GM13976 (cell line): Measurements from ENCODE around the gene WDR81.
"Not testable (repeated sequence)": the region's sequence is repeated elsewhere in the genome, so short reads cannot be mapped to it uniquely, and the experiment has no call there.

Source experiments
- DNase-seq: peaks from one replicate; pipeline ENCODE4 v3.0.0; 2012; ENCODE audit warnings: low spot score
- in situ Hi-C: fragments of 300-500 bp; cut with MboI; formaldehyde crosslinking; loops from one replicate; pipeline ENCODE4 v1.12.0; 2022; ENCODE audit warnings: low sequenced_read_pairs, mixed read lengths, inconsistent platforms; ENCODE audit not compliant: unreplicated experiment
- TF ChIP-seq, protein P1 (sequence below): IDR thresholded peaks from 2 replicates; pipeline ENCODE4 v1.5.1; 2012; ENCODE audit warnings: borderline replicate concordance, mild to moderate bottlenecking; ENCODE audit not compliant: insufficient read depth; ENCODE audit errors: extremely low read depth, missing control alignments, control extremely low read depth

Gene WDR81

DNA sequence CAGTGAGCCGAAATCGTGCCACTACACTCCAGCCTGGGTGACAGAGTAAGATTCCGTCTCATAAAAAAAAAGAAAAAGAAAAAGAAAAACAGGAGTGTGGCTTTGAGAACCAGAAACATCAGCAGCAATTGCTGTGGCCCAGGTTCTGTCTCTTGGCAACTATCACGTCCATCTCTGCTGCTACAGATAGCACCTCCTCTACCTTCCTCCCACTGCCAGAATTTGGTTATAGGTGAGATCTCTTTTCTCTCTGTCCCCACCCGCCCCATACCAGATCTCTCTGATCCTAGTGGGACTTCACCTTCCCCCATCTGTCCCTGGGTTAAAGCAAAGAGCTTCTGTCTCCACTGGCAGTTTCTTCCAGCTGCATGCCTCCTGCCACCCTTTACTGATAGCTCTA lies 17.4 kb upstream of the WDR81 start:
- in situ Hi-C loops = loop anchor here (25.0 kb wide), 1 partner anchor 330 kb away; the partner anchor contains the start of genes DPH1, OVCA2 and RTN4RL1
- TF ChIP-seq, protein P1, sequence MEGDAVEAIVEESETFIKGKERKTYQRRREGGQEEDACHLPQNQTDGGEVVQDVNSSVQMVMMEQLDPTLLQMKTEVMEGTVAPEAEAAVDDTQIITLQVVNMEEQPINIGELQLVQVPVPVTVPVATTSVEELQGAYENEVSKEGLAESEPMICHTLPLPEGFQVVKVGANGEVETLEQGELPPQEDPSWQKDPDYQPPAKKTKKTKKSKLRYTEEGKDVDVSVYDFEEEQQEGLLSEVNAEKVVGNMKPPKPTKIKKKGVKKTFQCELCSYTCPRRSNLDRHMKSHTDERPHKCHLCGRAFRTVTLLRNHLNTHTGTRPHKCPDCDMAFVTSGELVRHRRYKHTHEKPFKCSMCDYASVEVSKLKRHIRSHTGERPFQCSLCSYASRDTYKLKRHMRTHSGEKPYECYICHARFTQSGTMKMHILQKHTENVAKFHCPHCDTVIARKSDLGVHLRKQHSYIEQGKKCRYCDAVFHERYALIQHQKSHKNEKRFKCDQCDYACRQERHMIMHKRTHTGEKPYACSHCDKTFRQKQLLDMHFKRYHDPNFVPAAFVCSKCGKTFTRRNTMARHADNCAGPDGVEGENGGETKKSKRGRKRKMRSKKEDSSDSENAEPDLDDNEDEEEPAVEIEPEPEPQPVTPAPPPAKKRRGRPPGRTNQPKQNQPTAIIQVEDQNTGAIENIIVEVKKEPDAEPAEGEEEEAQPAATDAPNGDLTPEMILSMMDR = no peak
- DNase-seq = no peak

DNA sequence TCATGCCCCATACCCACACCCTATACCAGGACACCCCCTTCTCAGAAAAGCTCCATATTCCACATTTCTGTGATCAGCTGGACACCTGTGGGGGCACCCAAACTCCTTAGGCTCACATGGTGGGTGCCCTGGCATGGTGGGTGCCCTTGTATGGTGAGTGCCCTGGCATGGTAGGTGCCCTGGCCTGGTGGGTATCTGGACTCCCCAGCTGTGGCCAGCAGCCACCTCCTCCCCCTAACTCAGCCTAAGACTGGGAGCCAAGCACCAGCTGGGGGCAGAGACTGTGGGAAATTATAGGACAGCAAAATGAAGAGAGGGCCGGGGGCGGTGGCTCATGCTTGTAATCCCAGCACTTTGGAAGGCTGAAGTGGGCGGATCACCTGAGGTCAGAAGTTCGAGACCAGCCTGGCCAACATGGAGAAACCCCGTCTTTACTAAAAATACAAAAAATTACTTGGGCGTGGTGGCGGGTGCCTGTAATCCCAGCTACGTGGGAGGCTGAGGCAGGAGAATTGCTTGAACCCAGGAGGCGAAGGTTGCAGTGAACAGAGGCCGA lies 15.6 kb upstream of the WDR81 start:
- DNase-seq = not testable (repeated sequence)
- in situ Hi-C loops = loop anchor here (25.0 kb wide), 1 partner anchor 328 kb away; the partner anchor contains the start of genes DPH1, OVCA2 and RTN4RL1

DNA sequence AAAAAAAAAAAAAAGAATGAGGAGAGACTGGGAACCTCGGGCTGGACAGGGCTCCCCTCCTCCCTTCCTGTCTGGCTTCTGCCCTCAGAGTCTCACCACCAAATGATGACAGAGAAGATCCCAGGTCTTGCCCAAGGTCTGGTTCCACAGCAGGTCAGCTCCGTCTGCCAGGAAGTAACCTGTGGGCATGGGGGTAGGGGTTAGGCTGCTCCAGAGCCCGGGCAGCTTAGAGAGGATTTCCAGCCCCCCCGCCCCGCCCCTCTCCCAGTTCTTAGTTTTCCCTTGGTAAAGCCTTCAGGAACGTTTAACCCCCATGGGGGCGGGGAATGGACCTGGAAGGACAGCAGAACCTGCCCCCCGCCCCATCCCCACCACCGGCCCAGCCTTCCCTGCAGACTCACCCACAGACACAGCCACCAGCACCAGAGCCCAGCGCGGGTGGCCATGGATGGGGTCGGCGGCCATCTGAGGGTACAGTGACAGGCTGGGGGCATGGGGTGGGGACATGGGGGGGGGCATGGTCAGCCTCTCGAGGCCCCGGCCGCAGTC lies 15.0 kb upstream of the WDR81 start:
- TF ChIP-seq, protein P1 = no peak
- DNase-seq = no peak
- in situ Hi-C loops = loop anchor here (25.0 kb wide), 1 partner anchor 328 kb away; the partner anchor contains the start of genes DPH1, OVCA2 and RTN4RL1

DNA sequence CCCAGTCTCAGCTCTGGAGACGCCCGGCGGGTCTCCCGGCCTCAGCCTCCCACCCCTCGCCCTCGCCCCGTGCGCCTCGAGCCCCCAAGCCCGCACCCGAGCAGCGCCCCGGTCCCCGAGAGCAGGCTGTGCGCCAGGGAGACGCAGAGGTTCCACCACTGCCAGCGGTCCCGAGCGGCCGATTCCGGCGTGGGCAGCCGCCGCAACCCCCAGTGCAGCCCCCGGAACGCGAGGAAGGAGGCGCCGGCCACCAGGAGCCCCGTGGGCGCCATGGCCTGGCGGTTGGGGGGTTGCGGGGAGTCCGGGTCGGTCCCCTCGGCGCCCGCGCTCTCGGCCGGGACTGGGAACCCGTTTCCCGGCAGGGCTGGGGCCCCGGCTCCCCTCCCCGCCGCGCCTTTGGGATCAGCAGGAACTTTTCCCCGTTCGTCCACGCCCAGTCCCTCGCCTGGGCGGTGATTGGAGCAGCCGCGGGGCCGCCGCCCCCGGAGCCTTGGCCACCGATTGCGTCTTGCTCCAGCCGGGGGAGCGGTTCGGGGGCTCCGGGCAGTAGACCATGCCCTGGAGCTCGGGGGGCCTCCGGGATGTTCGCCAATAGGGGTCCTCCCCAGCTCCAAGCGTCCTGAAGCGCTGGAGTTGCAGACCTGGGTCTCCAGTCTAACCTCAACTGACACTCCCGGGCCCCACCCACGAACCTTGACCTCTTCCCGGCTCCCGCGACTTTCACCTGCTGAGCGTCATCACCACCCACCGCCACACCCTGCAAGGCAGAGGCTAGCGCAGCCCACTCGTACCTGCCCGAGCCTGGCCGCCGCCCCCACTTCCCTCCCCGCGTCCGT lies 14.3 kb upstream of the WDR81 start, which contains the start of gene TLCD2:
Gene TLCD2, minus strand, starts transcription at position 407 of the 836 bp plus-strand sequence. Its CDS starts 135 bp downstream, at position 272.
- TF ChIP-seq, protein P1 = no peak
- in situ Hi-C loops = loop anchor here (25.0 kb wide), 1 partner anchor 327 kb away; the partner anchor contains the start of genes DPH1, OVCA2 and RTN4RL1
- peak; percentile 62 for DNase-seq

DNA sequence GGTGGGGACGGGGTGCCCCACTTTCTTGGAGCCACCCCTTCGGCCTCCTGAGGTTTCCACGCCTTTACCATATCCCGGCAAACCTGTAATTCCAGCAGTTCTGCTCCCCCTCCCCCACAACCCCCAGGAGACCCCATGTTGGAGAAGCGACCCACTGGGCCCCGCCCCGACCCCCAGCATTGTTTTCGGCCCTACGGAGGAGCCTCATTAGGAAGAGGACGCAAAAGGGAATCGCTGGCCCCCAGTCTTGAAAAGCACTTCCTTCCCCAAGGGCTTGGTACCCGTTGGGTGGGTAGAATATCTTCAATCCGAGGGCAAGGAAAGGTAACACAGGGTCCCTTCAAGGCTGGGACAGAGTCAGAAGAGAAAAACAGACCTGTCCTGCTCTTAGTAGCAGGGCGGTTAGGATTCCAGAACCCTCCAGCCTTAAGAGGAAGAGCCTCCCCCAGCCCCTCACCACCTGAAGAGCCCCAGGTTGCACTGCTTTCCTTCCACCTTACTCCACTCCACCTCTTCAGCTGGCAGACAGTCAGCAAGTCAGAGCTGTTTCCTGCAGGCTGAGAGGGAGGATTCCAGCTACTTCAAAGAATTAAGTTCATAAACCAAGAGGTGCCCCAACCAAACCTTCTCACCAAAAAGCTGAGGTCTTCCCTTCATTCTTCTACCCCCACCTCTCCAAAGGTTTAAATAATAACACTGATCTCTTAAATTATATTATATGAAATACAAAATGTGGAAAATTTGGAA lies 13.5 kb upstream of the WDR81 start:
- in situ Hi-C loops = loop anchor here (25.0 kb wide), 1 partner anchor 326 kb away; the partner anchor contains the start of genes DPH1, OVCA2 and RTN4RL1
- TF ChIP-seq, protein P1 = no peak
- no peak for DNase-seq

DNA sequence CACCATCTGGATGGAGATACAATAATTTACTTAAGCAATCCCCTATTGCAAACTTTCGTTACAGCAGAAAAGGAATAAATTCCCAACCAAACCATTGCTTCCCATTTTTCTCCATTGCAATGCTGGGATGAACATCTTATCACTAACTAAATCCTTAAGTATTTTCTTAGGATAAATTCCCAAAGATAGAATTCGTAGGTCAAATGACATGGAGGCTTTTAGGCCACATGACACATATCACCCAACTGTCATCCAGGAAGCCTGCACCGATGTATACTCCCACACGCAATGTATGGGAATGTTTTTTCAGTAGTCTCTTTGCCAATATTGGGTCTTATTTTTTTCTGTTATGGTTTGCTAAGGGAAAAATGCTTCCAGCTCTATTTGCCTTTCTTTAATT lies 12.7 kb upstream of the WDR81 start:
- in situ Hi-C loops = loop anchor here (25.0 kb wide), 1 partner anchor 325 kb away; the partner anchor contains the start of genes DPH1, OVCA2 and RTN4RL1
- TF ChIP-seq, protein P1 = no peak
- DNase-seq = no peak
